Ishikawa (cell line): ENCODE results near the gene GLI3.

ENCODE experiments used
- MAX ChIP-seq: IDR thresholded peaks from 2 replicates; pipeline ENCODE4 v1.6.1; 2012
- NFIC ChIP-seq: IDR thresholded peaks from 2 replicates; pipeline ENCODE4 v1.6.1; 2012
- TAF1 ChIP-seq: IDR thresholded peaks from 2 replicates; pipeline ENCODE4 v1.6.1; 2012; ENCODE audit warnings: low read depth, mild to moderate bottlenecking
- USF1 ChIP-seq: IDR thresholded peaks from 2 replicates; pipeline ENCODE4 v1.6.1; 2012
- YY1 ChIP-seq: IDR thresholded peaks from 2 replicates; pipeline ENCODE4 v1.6.1; 2012; ENCODE audit warnings: low read depth
- ZBTB7A ChIP-seq: IDR thresholded peaks from 2 replicates; pipeline ENCODE4 v1.6.1; 2012; ENCODE audit warnings: low read depth

GRCh38 chr7:41918597-41918996, 318.4 kb downstream of the GLI3 start:
- no peak for TF ChIP-seq MAX
- TF ChIP-seq YY1: no peak
- no peak for TF ChIP-seq ZBTB7A
- no peak for TF ChIP-seq USF1
- no peak for TF ChIP-seq TAF1
- TF ChIP-seq NFIC: no peak
